HG03103 (cell line): ENCODE measurements around the gene KRTAP10-8.
"Not testable (repeated sequence)": the region's sequence is repeated elsewhere in the genome, so short reads cannot be mapped to it uniquely, and the experiment has no call there.

Experiments used
- ATAC-seq: cut with Tn5 transposase; IDR thresholded peaks from one replicate; pipeline ENCODE4 v1.9.1; 2021; ENCODE audit warnings: low read depth; ENCODE audit not compliant: unreplicated experiment

KRTAP10-8 gene

DNA sequence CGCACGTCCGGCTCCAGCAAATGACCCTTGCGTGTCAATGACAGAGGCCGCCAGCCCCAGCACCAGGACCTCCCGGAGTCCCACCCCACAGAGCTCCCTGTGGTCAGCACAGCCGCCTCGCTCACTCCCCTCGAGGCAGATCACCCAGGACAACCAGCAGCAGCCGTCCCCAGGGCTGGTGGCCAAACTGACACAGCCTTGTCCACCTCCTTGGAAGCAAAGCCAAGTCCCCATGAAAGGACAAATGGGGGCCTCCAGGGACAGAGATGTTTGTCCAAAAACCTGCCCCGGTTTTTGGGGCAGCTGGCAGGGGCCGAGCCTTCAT is 27.4 kb downstream of the KRTAP10-8 start:
- no peak for ATAC-seq

- no peak for ATAC-seq
Measured at GRCh38 chr21:44640761-44641160, 28.9 kb downstream of the KRTAP10-8 start.

GRCh38 chr21:44643741-44644310 is 31.9 kb downstream of the KRTAP10-8 start:
- ATAC-seq, result no peak

DNA sequence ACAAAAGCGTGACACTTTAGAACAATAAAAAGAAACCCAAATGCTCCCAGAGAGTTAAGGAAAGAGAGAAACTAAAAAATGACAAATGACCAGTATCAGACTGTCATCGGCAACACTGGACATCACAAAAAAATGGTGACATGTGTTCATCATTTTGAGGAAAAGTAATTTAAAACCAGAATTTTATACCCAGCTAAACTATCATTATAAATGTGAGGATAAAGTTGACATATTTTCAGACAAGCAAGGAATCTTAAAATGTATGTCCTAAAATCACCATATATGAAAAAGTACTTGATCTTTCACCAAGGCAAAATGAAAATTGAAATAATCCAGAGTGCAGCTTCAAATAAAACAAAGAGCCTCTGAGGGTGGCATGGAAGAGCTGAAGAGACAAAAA is 33.0 kb downstream of the KRTAP10-8 start:
- ATAC-seq, result no peak

DNA sequence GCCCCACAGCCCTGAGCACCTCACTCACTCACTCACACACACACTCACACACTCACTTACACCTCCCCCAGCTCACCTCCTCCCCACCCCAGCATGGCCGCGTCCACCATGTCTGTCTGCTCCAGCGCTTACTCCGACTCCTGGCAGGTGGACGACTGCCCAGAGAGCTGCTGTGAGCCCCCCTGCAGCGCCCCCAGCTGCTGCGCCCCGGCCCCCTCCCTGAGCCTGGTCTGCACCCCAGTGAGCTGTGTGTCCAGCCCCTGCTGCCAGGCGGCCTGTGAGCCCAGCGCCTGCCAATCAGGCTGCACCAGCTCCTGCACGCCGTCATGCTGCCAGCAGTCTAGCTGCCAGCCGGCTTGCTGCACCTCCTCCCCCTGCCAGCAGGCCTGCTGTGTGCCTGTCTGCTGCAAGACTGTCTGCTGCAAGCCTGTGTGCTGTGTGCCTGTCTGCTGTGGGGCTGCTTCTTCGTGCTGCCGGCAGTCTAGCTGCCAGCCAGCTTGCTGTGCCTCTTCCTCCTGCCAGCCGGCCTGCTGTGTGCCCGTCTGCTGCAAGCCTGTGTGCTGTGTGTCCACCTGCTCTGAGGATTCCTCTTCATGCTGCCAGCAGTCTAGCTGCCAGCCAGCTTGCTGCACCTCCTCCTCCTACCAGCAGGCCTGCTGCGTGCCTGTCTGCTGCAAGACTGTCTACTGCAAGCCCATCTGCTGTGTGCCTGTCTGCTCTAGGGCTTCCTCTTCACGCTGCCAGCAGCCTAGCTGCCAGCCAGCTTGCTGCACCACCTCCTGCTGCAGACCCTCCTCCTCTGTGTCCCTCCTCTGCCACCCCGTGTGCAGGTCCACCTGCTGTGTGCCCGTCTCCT is 34.7 kb downstream of the KRTAP10-8 start, which contains the start of gene KRTAP10-11:
KRTAP10-11 (plus strand) TSS at position 49 of the 856 bp plus-strand sequence; CDS start at position 94, 45 bp downstream.
- not testable (repeated sequence) for ATAC-seq

- no peak for ATAC-seq
Measured at GRCh38 chr21:44647222-44647552, 35.3 kb downstream of the KRTAP10-8 start.

DNA sequence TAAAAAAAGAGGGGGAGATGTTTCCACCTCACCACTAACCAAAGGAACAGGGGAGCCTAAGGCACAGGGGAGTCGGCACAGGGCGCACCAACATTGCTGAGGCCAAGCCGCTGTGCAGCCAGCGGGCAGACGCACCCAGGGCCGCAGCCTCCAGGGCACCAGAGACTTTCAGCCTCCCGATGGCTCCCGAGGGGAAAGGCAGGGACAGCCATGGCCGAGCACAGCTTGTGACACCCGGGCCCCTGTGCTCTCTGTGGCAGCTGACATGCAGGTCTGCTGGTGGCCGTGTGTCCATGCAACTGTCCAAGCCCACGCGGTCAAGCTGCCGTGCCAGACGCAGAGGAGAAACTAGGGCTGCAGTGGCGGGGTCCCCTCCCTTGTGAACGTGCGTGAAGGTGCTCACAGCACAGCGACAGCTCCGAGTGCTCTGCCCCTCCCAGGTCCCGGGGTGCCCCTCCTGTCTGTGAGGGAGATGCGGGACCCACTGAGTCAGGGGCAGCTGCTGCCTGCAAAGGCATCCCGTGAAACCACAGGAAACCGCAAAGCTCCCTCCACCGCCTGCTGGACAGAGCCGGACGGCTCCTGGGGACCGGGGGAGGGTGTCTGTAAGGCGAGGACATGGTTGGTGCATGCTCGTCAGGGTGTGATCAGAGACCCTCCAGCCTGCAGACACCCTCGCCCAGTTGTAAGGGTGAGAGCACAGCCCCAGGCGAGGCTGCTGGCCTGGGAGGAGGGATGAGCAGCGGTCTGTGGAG is 36.9 kb downstream of the KRTAP10-8 start:
- no peak for ATAC-seq

GRCh38 chr21:44649521-44650100 is 37.7 kb downstream of the KRTAP10-8 start:
- ATAC-seq, result no peak

GRCh38 chr21:44650265-44650972 is 38.5 kb downstream of the KRTAP10-8 start:
- ATAC-seq, result no peak

GRCh38 chr21:44650973-44651675 is 39.2 kb downstream of the KRTAP10-8 start:
- ATAC-seq, result no peak

DNA sequence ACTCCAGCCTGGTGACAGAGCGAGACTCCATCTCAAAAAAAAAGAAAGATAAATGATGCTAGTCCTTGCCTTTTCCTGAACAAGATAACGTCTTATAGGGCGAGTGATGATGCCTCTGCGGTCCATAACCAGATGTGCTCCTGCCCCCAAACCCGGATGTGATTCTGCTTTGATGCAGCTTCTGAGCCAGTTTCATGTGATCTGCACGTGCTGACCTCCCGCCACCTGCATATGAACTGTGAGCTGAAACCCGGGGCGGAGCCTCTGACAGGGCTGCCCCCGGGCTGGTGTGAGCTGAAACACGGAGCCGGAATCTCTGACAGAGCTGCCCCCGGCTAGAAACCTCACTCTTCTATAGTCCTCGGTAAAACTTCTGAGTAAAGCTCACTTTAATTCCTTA is 41.2 kb downstream of the KRTAP10-8 start:
- ATAC-seq, result no peak

DNA sequence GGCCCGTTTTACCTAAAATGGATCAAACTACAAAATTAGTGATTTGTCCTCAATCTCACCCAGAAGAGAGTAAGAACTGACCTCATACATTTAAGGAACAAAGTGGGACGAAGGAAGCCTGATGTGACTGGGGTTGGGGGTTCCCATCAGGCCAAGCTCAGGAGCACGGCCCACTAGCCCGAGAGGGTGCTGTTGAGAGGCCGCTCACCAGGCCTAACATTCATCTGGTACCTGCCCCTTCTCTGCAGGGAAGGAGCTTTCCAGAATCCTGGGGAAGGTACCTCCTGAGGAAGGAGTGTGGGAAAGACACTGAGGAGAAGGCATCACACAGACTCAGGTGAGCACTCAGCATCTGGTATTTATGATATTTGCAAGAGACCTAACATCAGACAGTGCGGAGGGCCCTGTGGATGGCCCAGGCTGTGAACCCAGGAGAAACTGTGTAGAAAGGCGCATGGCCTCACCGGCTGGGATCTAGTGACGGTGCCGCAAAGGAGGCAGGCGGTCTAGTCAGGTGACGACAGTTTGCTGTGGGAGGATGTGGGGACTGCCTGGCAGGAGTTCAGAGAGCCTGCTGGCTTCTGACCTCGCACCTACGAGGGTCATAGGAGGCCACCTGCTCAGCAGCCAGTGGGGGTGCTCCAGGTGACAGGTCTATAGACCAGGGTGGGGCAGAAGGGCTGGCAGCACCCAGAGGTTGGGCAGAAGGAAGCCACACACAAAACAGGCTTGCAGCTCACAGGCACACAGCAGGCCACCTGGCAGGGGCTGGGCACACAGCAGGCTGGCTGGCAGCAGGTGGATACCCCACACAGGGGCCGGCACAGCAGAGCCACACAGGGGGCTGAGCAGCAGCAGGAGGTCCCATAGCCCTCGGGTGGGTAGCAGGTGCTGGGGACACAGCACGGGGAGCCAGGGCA is 42.0 kb downstream of the KRTAP10-8 start:
- no peak for ATAC-seq

GRCh38 chr21:44654576-44655175 is 42.8 kb downstream of the KRTAP10-8 start, which contains the start of gene KRTAP12-4:
Gene KRTAP12-4, minus strand, starts transcription at chr21:44654659. Its CDS starts 45 bp downstream, at chr21:44654614.
- no peak for ATAC-seq

- ATAC-seq, result no peak
Measured at GRCh38 chr21:44656868-44657267, 45.0 kb downstream of the KRTAP10-8 start.

GRCh38 chr21:44657635-44658540 is 46.0 kb downstream of the KRTAP10-8 start, which contains the start of gene KRTAP12-3:
Gene KRTAP12-3, plus strand, starts transcription at chr21:44657932. Its CDS starts 48 bp downstream, at chr21:44657980.
- ATAC-seq, result no peak

DNA sequence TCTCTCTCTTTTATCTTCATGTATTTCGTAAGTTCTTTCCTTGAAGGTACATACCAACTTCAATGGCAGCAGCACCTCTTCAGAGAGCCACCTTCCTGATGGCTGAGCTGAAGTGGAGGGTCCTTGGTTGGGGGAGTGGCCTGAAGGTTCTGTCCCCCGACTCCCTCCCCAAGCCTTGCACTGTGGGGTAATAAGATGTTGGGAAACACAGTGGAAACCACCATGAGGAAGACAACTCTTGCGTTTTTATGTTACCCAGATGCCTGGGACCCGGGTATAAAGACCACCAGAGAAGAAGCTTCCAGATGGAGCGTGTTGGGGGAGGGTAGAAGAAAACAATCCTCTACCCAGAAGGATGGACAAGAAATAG is 46.6 kb downstream of the KRTAP10-8 start:
- no peak for ATAC-seq

- ATAC-seq, result no peak
Measured at GRCh38 chr21:44658913-44659595, 47.2 kb downstream of the KRTAP10-8 start.
